Lung (tissue), 12 donors: ENCODE measurements around the gene CCDC47. TPM values are rescaled to one million over a fixed set of nuclear protein-coding genes. Genes with fewer than 3 reads are reported as not detected.

Experiments
- ATAC-seq: fragments of 200-7000 bp; cut with Tn5 transposase; one replicate; pipeline ENCODE4 v1.9.1; 2020; ENCODE audit warnings: moderate number of reproducible peaks; ENCODE audit not compliant: insufficient read depth, low FRiP score
- DNase-seq, 3 donors: peaks; one replicate each; pipeline ENCODE4 v3.0.0-alpha.2; 2013 to 2017
- H3K27ac ChIP-seq, 2 donors: one replicate each; pipeline ENCODE4 v1.5.1; 2013; ENCODE audit warnings: mild to moderate bottlenecking in 2 of 2, moderate library complexity in 2 of 2, control low read depth in 1 of 2, inconsistent platforms in 1 of 2, low read depth in 1 of 2, low read length in 1 of 2
- H3K27me3 ChIP-seq, 3 donors: one replicate each; pipeline ENCODE4 v1.5.1; 2013; ENCODE audit warnings: low read length in 2 of 3; ENCODE audit not compliant: control insufficient read depth in 3 of 3, insufficient read depth in 3 of 3
- H3K36me3 ChIP-seq, 4 donors: one replicate each; pipeline ENCODE4 v1.5.1; 2013; ENCODE audit warnings: low read length in 4 of 4, mild to moderate bottlenecking in 1 of 4, moderate library complexity in 1 of 4; ENCODE audit not compliant: control insufficient read depth in 4 of 4, insufficient read depth in 4 of 4
- H3K4me1 ChIP-seq, 5 donors: one replicate each; pipeline ENCODE4 v1.5.1; 2013; ENCODE audit warnings: low read length in 5 of 5, mild to moderate bottlenecking in 2 of 5, moderate library complexity in 1 of 5; ENCODE audit not compliant: control insufficient read depth in 5 of 5, insufficient read depth in 5 of 5
- H3K4me3 ChIP-seq: one replicate; pipeline ENCODE4 v1.5.1; 2013; ENCODE audit warnings: mild to moderate bottlenecking, control low read depth, moderate library complexity
- H3K9ac ChIP-seq, 2 donors: one replicate each; pipeline ENCODE4 v1.5.1; 2013; ENCODE audit warnings: low read length in 2 of 2, control low read depth in 1 of 2; ENCODE audit not compliant: insufficient read depth in 1 of 2
- H3K9me3 ChIP-seq, 4 donors: one replicate each; pipeline ENCODE4 v1.5.1; 2013; ENCODE audit warnings: low read length in 3 of 4, mild to moderate bottlenecking in 1 of 4, moderate library complexity in 1 of 4; ENCODE audit not compliant: control insufficient read depth in 4 of 4, insufficient read depth in 3 of 4
- CTCF ChIP-seq: IDR thresholded peaks from 2 replicates; pipeline ENCODE4 v1.5.1; 2012; ENCODE audit warnings: mild to moderate bottlenecking; ENCODE audit errors: control extremely low read depth, extremely low read depth
- WGBS, 2 donors: extraction: QIAGEN DNeasy Blood & Tissue Kit; methylation state at CpG; one replicate each; pipeline ENCODE4 v1.1.7; 2013; 5-methylcytosine and 5-hydroxymethylcytosine counted together
- polyA plus RNA-seq, 2 donors: library from polyadenylated mRNA; stranded (reverse); fragments of 200-250 nt; gene quantifications; one replicate each; pipeline ENCODE4 v1.2.1, GENCODE V29; 2013
- total RNA-seq, 2 donors: library from RNA; depleted of rRNA in 1 of 2; stranded (reverse); fragments of >200 nt in 1 of 2; gene quantifications; one replicate each; pipeline ENCODE4 v1.2.1, GENCODE V29; 2014 to 2021
- donor health status: control.
- donor health status: control.
- donor health status: Bipolar disorder and iron deficiency.
- donor health status: healthy.
- donor health status: DM: yes; HTN: yes; CAD: no.

Gene CCDC47
- total and polyA plus RNA-seq, 4 donors: 29.5 to 89.9 (median 82.7) TPM

- Histone ChIP-seq H3K4me3 (no peak overlapping the region), H3K9ac (no peak overlapping the region), H3K9me3 (no peaks in the 10 kb centered on the region), H3K4me1 (peaks cover 0 to 19% (median 8%) of the 10 kb centered on the region in 5 donors), H3K27me3 (no peaks in the 10 kb centered on the region), H3K36me3 (peaks cover 13 to 29% (median 21%) of the 10 kb centered on the region in 4 donors), H3K27ac (no peak overlapping the region)
- DNase-seq (no peak), ATAC-seq (no peak)
- TF ChIP-seq CTCF: no peak
- WGBS, 2 donors: 89 to 91% methylated on average over 9 of the region's 9 CpGs
Measured at GRCh38 chr17:63704836-63705235, 68.6 kb downstream of the CCDC47 start.

GRCh38 chr17:63704259-63704576 lies 69.2 kb downstream of the CCDC47 start:
- no peak for ATAC-seq
- H3K4me3 ChIP-seq: no peak overlapping the region
- 93 to 97% methylated on average over 11 of the region's 11 CpGs for WGBS, 2 donors
- H3K9ac ChIP-seq: no peak overlapping the region
- no peak for DNase-seq
- peaks cover 6 to 27% (median 20%) of the 10 kb centered on the region in 4 donors for H3K36me3 ChIP-seq
- no peak overlapping the region for H3K27ac ChIP-seq
- H3K9me3 ChIP-seq: no peaks in the 10 kb centered on the region
- H3K4me1 ChIP-seq: peaks cover 0 to 19% (median 8%) of the 10 kb centered on the region in 5 donors
- no peaks in the 10 kb centered on the region for H3K27me3 ChIP-seq
- no peak for TF ChIP-seq CTCF

GRCh38 chr17:63703556-63704258 lies 69.7 kb downstream of the CCDC47 start:
- Histone ChIP-seq H3K4me3 (no peak overlapping the region), H3K27ac (no peak overlapping the region), H3K4me1 (peaks cover 0 to 19% (median 8%) of the 10 kb centered on the region in 5 donors), H3K9me3 (no peaks in the 10 kb centered on the region), H3K36me3 (peaks cover 1 to 27% (median 15%) of the 10 kb centered on the region in 4 donors), H3K27me3 (no peaks in the 10 kb centered on the region), H3K9ac (no peak overlapping the region)
- DNase-seq: no peak
- ATAC-seq: no peak
- TF ChIP-seq CTCF: no peak
- 86 to 93% methylated on average over 16 of the region's 16 CpGs for WGBS, 2 donors

- H3K9ac ChIP-seq: no peak overlapping the region
- no peak overlapping the region for H3K27ac ChIP-seq
- TF ChIP-seq CTCF: no peak
- H3K9me3 ChIP-seq: no peaks in the 10 kb centered on the region
- H3K4me1 ChIP-seq: peaks cover 0 to 19% (median 8%) of the 10 kb centered on the region in 5 donors
- no peak overlapping the region for H3K4me3 ChIP-seq
- peaks cover 0 to 27% (median 14%) of the 10 kb centered on the region in 4 donors for H3K36me3 ChIP-seq
- no peaks in the 10 kb centered on the region for H3K27me3 ChIP-seq
- DNase-seq (no peak), ATAC-seq (no peak)
- WGBS, 2 donors: 84 to 94% methylated on average over 5 of the region's 5 CpGs
Measured at GRCh38 chr17:63703029-63703428, 70.4 kb downstream of the CCDC47 start.
